Measurements from ENCODE around the gene SLC7A8. TPM values are rescaled to one million over a fixed set of nuclear protein-coding genes. Genes with fewer than 3 reads are reported as not detected.

Gene SLC7A8
- total RNA-seq, 4 donors from 2014 or later: 32.4 to 67.4 (median 42.9) TPM

GRCh38 chr14:23217032-23218020, 33.9 kb upstream of the SLC7A8 start:
- no peak for DNase-seq (ENCODE audit: low spot score in 2 of 2)
- 73% methylated on average over 6 of the region's 6 CpGs for WGBS, 2 donors
- intact Hi-C loops (cut with DNase I; ENCODE audit: low total_unique reads): no loop called here
- no peak for TF ChIP-seq POLR2A (IDR thresholded peaks at IDR 0.05)
- TF ChIP-seq, protein P1, sequence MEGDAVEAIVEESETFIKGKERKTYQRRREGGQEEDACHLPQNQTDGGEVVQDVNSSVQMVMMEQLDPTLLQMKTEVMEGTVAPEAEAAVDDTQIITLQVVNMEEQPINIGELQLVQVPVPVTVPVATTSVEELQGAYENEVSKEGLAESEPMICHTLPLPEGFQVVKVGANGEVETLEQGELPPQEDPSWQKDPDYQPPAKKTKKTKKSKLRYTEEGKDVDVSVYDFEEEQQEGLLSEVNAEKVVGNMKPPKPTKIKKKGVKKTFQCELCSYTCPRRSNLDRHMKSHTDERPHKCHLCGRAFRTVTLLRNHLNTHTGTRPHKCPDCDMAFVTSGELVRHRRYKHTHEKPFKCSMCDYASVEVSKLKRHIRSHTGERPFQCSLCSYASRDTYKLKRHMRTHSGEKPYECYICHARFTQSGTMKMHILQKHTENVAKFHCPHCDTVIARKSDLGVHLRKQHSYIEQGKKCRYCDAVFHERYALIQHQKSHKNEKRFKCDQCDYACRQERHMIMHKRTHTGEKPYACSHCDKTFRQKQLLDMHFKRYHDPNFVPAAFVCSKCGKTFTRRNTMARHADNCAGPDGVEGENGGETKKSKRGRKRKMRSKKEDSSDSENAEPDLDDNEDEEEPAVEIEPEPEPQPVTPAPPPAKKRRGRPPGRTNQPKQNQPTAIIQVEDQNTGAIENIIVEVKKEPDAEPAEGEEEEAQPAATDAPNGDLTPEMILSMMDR (IDR thresholded peaks at IDR 0.05): no peak
- H3K4me3 ChIP-seq (ENCODE audit: low read depth, poor library complexity, severe bottlenecking): no peak overlapping the region

- TF ChIP-seq, protein P1 (IDR thresholded peaks at IDR 0.05): no peak
- DNase-seq (ENCODE audit: low spot score in 2 of 2): no peak
- 91 to 95% methylated on average over 1 of the region's 1 CpG for WGBS, 2 donors
- intact Hi-C loops (cut with DNase I; ENCODE audit: low total_unique reads): no loop called here
- H3K4me3 ChIP-seq (ENCODE audit: low read depth, poor library complexity, severe bottlenecking): no peak overlapping the region
These were observed 32.0 kb upstream of the SLC7A8 start for GRCh38 chr14:23215421-23215820.

- 85 to 86% methylated on average over 7 of the region's 7 CpGs for WGBS, 2 donors
- H3K4me3 ChIP-seq (ENCODE audit: low read depth, poor library complexity, severe bottlenecking): no peak overlapping the region
- TF ChIP-seq POLR2A (IDR thresholded peaks at IDR 0.05): no peak
- TF ChIP-seq, protein P1 (IDR thresholded peaks at IDR 0.05): no peak
- no peak for DNase-seq (ENCODE audit: low spot score in 2 of 2)
- intact Hi-C loops (cut with DNase I; ENCODE audit: low total_unique reads): no loop called here
These were observed 26.4 kb upstream of the SLC7A8 start for GRCh38 chr14:23209651-23210423.

GRCh38 chr14:23208324-23208723, 24.9 kb upstream of the SLC7A8 start:
- DNase-seq (ENCODE audit: low spot score in 2 of 2): no peak
- TF ChIP-seq POLR2A (IDR thresholded peaks at IDR 0.05): no peak
- TF ChIP-seq, protein P1 (IDR thresholded peaks at IDR 0.05): no peak
- no peak overlapping the region for H3K4me3 ChIP-seq (ENCODE audit: low read depth, poor library complexity, severe bottlenecking)
- intact Hi-C loops (cut with DNase I; ENCODE audit: low total_unique reads): no loop called here

DNA sequence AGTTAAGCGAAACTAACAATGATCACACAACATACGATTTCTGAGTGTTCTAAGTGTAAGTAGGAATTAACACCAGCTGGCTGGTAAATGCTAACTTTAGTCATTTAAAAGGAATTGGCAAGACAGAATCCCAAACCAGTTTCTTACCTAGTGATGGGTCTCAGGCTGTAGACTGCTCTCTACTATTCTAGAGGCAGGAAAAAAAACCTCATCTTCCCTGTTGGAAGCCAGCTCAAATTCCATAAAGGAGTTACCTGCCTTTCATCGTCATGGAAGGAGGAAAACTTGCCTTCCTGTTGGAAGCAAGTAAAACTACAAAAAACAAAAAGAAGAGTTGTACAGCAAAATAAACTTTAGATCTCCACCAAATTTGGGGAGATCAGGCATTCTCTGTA, 23.7 kb upstream of the SLC7A8 start:
- 63 to 70% methylated on average over 3 of the region's 3 CpGs for WGBS, 2 donors
- no peak overlapping the region for H3K4me3 ChIP-seq (ENCODE audit: low read depth, poor library complexity, severe bottlenecking)
- intact Hi-C loops (cut with DNase I; ENCODE audit: low total_unique reads): no loop called here
- TF ChIP-seq, protein P1 (IDR thresholded peaks at IDR 0.05): no peak
- TF ChIP-seq POLR2A (IDR thresholded peaks at IDR 0.05): no peak
- DNase-seq (ENCODE audit: low spot score in 2 of 2): no peak

Measured in lower leg skin (tissue), 4 donors.